H1 (cell line): ENCODE data around the gene GMCL1. TPM values are rescaled to one million over a fixed set of nuclear protein-coding genes. Genes with fewer than 3 reads are reported as not detected.
A peak's percentile ranks its signal among the peaks of the same experiment; 100 is the strongest.

Experiments
- CTCF ChIA-PET: fragments of 300-600 bp; sonication (Branson Sonifier 250); formaldehyde crosslinking; loops from one replicate; lab custom pipeline; 2021; ENCODE audit not compliant: partially characterized antibody; lab: Charles Lee
- POLR2A ChIA-PET: fragments of 300-600 bp; sonication (Branson Sonifier 250); formaldehyde crosslinking; loops from one replicate; lab custom pipeline; 2021; ENCODE audit warnings: inconsistent platforms; ENCODE audit not compliant: partially characterized antibody; lab: Charles Lee
- DNase-seq, 2 experiments: peaks; one replicate each; pipeline versions ENCODE4 v3.0.0 to v3.0.0-alpha.2; 2010 to 2022; ENCODE audit warnings: low spot score in 2 of 2, low read depth in 1 of 2, mixed read lengths in 1 of 2
- FAIRE-seq: peaks from 2 replicates; lab custom pipeline; 2011; peaks lifted over from hg19 to GRCh38; lab: Jason Lieb, UNC
- H2AFZ ChIP-seq: 2 replicates; pipeline ENCODE4 v1.8.1; 2012; ENCODE audit warnings: low read length, inconsistent platforms
- H2AK5ac ChIP-seq: 2 replicates; pipeline ENCODE4 v1.6.1; 2013; ENCODE audit warnings: low read depth, low read length
- H2BK120ac ChIP-seq: replicated peaks from 2 replicates; pipeline ENCODE3; 2013; ENCODE audit warnings: low read depth, low read length, inconsistent platforms
- H2BK12ac ChIP-seq: 2 replicates; pipeline ENCODE4 v1.6.1; 2013; ENCODE audit warnings: low read depth, low read length
- H2BK15ac ChIP-seq: 2 replicates; pipeline ENCODE4 v1.6.1; 2013; ENCODE audit warnings: low read length
- H2BK20ac ChIP-seq: 2 replicates; pipeline ENCODE4 v1.6.1; 2013; ENCODE audit warnings: low read length
- H2BK5ac ChIP-seq: 2 replicates; pipeline ENCODE4 v1.6.1; 2013; ENCODE audit warnings: low read depth, low read length
- H3K14ac ChIP-seq: 2 replicates; pipeline ENCODE4 v1.6.1; 2013; ENCODE audit warnings: inconsistent platforms; ENCODE audit not compliant: insufficient read length
- H3K18ac ChIP-seq: 2 replicates; pipeline ENCODE4 v1.6.1; 2013; ENCODE audit warnings: low read length; ENCODE audit errors: extremely low read depth
- H3K23ac ChIP-seq: 2 replicates; pipeline ENCODE4 v1.6.1; 2013; ENCODE audit warnings: inconsistent platforms; ENCODE audit not compliant: insufficient read length
- H3K23me2 ChIP-seq: 2 replicates; pipeline ENCODE4 v1.6.1; 2013; ENCODE audit warnings: low read depth, low read length
- H3K27ac ChIP-seq: 2 replicates; pipeline ENCODE4 v1.6.1; 2011; ENCODE audit warnings: low read depth, low read length, inconsistent platforms
- H3K27me3 ChIP-seq, 4 experiments: replicated peaks in 1 of 4; 1 replicate in 1 of 4; 2 replicates in 3 of 4; pipeline versions ENCODE4 v1.6.1 to v1.8.1; 2011 to 2013; ENCODE audit warnings: low read length in 3 of 4, mild to moderate bottlenecking in 3 of 4, inconsistent platforms in 2 of 4, mixed read lengths in 2 of 4, moderate library complexity in 1 of 4; ENCODE audit not compliant: control insufficient read depth in 3 of 4, insufficient read depth in 3 of 4; ENCODE audit errors: extremely low read depth in 1 of 4
- H3K36me3 ChIP-seq, 4 experiments: 2 replicates each; pipeline versions ENCODE4 v1.6.1 to v1.8.1; 2011 to 2013; ENCODE audit warnings: mild to moderate bottlenecking in 4 of 4, low read length in 3 of 4, moderate library complexity in 2 of 4, control low read depth in 1 of 4, inconsistent platforms in 1 of 4; ENCODE audit not compliant: insufficient read depth in 4 of 4, control insufficient read depth in 2 of 4
- H3K4ac ChIP-seq: replicated peaks from 2 replicates; pipeline ENCODE3; 2013; ENCODE audit warnings: low read length, low read depth, mixed read lengths, inconsistent platforms; ENCODE audit not compliant: insufficient read length
- H3K4me1 ChIP-seq, 4 experiments: replicated peaks in 1 of 4; 1 replicate in 1 of 4; 2 replicates in 3 of 4; pipeline versions ENCODE4 v1.6.1 to v1.8.1; 2011 to 2013; ENCODE audit warnings: low read length in 3 of 4, inconsistent platforms in 2 of 4, mixed read lengths in 1 of 4; ENCODE audit not compliant: insufficient read depth in 4 of 4, control insufficient read depth in 3 of 4
- H3K4me2 ChIP-seq, 2 experiments: 2 replicates each; pipeline versions ENCODE4 v1.6.1 to v1.8.1; 2011 to 2013; ENCODE audit warnings: low read depth in 2 of 2, low read length in 2 of 2, control low read depth in 1 of 2, inconsistent platforms in 1 of 2, mild to moderate bottlenecking in 1 of 2; ENCODE audit not compliant: insufficient read depth in 1 of 2
- H3K4me3 ChIP-seq, 4 experiments: fragments of 200-600, 300-600 bp in 1 of 4; sonication (generic), shearing (Covaris generic), sonication (Bioruptor Twin) in 1 of 4; 2 replicates each; pipeline versions ENCODE4 v1.5.1 to v1.8.1; 2011 to 2016; ENCODE audit warnings: low read length in 4 of 4, low read depth in 3 of 4, control low read depth in 2 of 4, inconsistent platforms in 2 of 4, mild to moderate bottlenecking in 2 of 4, mixed read lengths in 1 of 4, moderate library complexity in 1 of 4; ENCODE audit not compliant: insufficient read depth in 2 of 4; ENCODE audit errors: extremely low read depth in 1 of 4
- H3K56ac ChIP-seq: replicated peaks from 2 replicates; pipeline ENCODE3; 2013; ENCODE audit warnings: low read depth, mild to moderate bottlenecking, mixed read lengths, low read length, inconsistent platforms; ENCODE audit not compliant: insufficient read length
- H3K79me1 ChIP-seq: 2 replicates; pipeline ENCODE4 v1.6.1; 2013; ENCODE audit warnings: low read depth, low read length, control low read depth
- H3K79me2 ChIP-seq, 2 experiments: 2 replicates each; pipeline versions ENCODE4 v1.6.1 to v1.8.1; 2012 to 2013; ENCODE audit warnings: low read length in 2 of 2, mild to moderate bottlenecking in 2 of 2, inconsistent platforms in 1 of 2; ENCODE audit not compliant: insufficient read depth in 2 of 2, control insufficient read depth in 1 of 2
- H3K9ac ChIP-seq, 4 experiments: replicated peaks in 1 of 4; 1 replicate in 1 of 4; 2 replicates in 3 of 4; pipeline versions ENCODE4 v1.6.1 to v1.8.1; 2011 to 2013; ENCODE audit warnings: low read depth in 3 of 4, low read length in 3 of 4, control low read depth in 2 of 4, mild to moderate bottlenecking in 2 of 4, moderate library complexity in 2 of 4, inconsistent platforms in 1 of 4; ENCODE audit errors: extremely low read depth in 1 of 4
- H3K9me3 ChIP-seq, 2 experiments: 2 replicates each; pipeline versions ENCODE4 v1.6.1 to v1.8.1; 2012 to 2013; ENCODE audit warnings: mild to moderate bottlenecking in 2 of 2, moderate library complexity in 2 of 2, control low read depth in 1 of 2, inconsistent platforms in 1 of 2, low read depth in 1 of 2, low read length in 1 of 2, mixed read lengths in 1 of 2; ENCODE audit not compliant: insufficient read depth in 2 of 2
- H4K20me1 ChIP-seq, 2 experiments: replicated peaks in 1 of 2; 2 replicates each; pipeline versions ENCODE3 to v1.8.1; 2011 to 2013; ENCODE audit warnings: inconsistent platforms in 2 of 2, low read length in 2 of 2, mild to moderate bottlenecking in 1 of 2; ENCODE audit not compliant: insufficient read depth in 2 of 2, control insufficient read depth in 1 of 2
- H4K5ac ChIP-seq: 2 replicates; pipeline ENCODE4 v1.6.1; 2013; ENCODE audit warnings: low read length, low read depth, mixed read lengths, inconsistent platforms; ENCODE audit not compliant: insufficient read length
- H4K8ac ChIP-seq: 2 replicates; pipeline ENCODE4 v1.8.0; 2013; ENCODE audit warnings: mild to moderate bottlenecking, moderate library complexity, low read length, inconsistent platforms; ENCODE audit not compliant: insufficient read depth; ENCODE audit errors: extremely low read depth
- H4K91ac ChIP-seq: replicated peaks from 2 replicates; pipeline ENCODE3; 2013; ENCODE audit warnings: low read length, mixed read lengths, inconsistent platforms; ENCODE audit not compliant: insufficient read length
- ATF2 ChIP-seq: IDR thresholded peaks from 2 replicates; pipeline ENCODE4 v1.6.1; 2012; ENCODE audit warnings: low read length, inconsistent platforms
- CBX8 ChIP-seq: fragments of 300-800, 300-1000 bp; sonication (generic); IDR thresholded peaks from 2 replicates; pipeline ENCODE4 v1.7.1; 2016; ENCODE audit warnings: low read depth, low read length, borderline replicate concordance
- CHD1 ChIP-seq: IDR thresholded peaks from 2 replicates; pipeline ENCODE4 v1.6.1; 2012; ENCODE audit warnings: low read depth, low read length, improper control_type of control experiment
- CHD2 ChIP-seq: IDR thresholded peaks from 2 replicates; pipeline ENCODE4 v1.6.1; 2012; ENCODE audit warnings: low read length, improper control_type of control experiment
- E2F6 ChIP-seq: IDR thresholded peaks from 2 replicates; pipeline ENCODE4 v1.6.1; 2012; ENCODE audit warnings: inconsistent platforms
- NRF1 ChIP-seq: IDR thresholded peaks from 2 replicates; pipeline ENCODE4 v1.6.1; 2011; ENCODE audit warnings: mild to moderate bottlenecking, low read depth, low read length, improper control_type of control experiment
- SP2 ChIP-seq: IDR thresholded peaks from 2 replicates; pipeline ENCODE4 v1.6.1; 2012; ENCODE audit warnings: mild to moderate bottlenecking, low read length, inconsistent platforms
- YY1 ChIP-seq: IDR thresholded peaks from 2 replicates; pipeline ENCODE4 v1.6.1; 2011; ENCODE audit warnings: low read depth, mild to moderate bottlenecking, low read length
- WGBS, 2 experiments: shearing (Covaris generic) in 1 of 2; methylation state at CpG; one replicate each; pipeline versions ENCODE4 v1.1.6 to v1.1.7; 2013 to 2015; ENCODE audit warnings: low lambda C conversion rate in 2 of 2, mixed read lengths in 2 of 2, inconsistent platforms in 1 of 2, low coverage in 1 of 2, missing lambda C conversion rate in 1 of 2; ENCODE audit not compliant: insufficient replicate concordance in 2 of 2, insufficient coverage in 1 of 2, insufficient read length in 1 of 2; ENCODE audit errors: extremely low coverage in 1 of 2, missing lambda C conversion rate in 1 of 2; 5-methylcytosine and 5-hydroxymethylcytosine counted together
- polyA plus RNA-seq, 7 experiments: library from polyadenylated mRNA; depleted of rRNA in 3 of 7; stranded (reverse) in 5 of 7; unstranded in 2 of 7; fragments of >200 nt in 5 of 7; fragments of 200-250 nt in 2 of 7; gene quantifications; 1 replicate in 5 of 7; 2 replicates in 1 of 7; 4 replicates in 1 of 7; pipeline versions ENCODE4 v1.2.1 to v1.2.3, GENCODE V29; 2011 to 2013; ENCODE audit warnings: missing spikeins in 2 of 7, mixed read lengths in 2 of 7
- total RNA-seq: library from RNA; stranded (reverse); fragmentation: NEBNext Ultra II Directional; extraction: Animal tissue kit (Norgen Biotek cat#: 25700); gene quantifications from 2 replicates; pipeline ENCODE4 v1.2.1, GENCODE V29; 2021
- TF ChIP-seq, protein P1 (sequence below): IDR thresholded peaks from 2 replicates; pipeline ENCODE4 v1.6.1; 2011; ENCODE audit warnings: low read length, improper control_type of control experiment

Gene GMCL1
- total and polyA plus RNA-seq, 2 of the 8 experiments (the other 6 are each of a cell fraction or from before 2014, with no cell fraction given): 6.5 to 21.9 TPM

DNA sequence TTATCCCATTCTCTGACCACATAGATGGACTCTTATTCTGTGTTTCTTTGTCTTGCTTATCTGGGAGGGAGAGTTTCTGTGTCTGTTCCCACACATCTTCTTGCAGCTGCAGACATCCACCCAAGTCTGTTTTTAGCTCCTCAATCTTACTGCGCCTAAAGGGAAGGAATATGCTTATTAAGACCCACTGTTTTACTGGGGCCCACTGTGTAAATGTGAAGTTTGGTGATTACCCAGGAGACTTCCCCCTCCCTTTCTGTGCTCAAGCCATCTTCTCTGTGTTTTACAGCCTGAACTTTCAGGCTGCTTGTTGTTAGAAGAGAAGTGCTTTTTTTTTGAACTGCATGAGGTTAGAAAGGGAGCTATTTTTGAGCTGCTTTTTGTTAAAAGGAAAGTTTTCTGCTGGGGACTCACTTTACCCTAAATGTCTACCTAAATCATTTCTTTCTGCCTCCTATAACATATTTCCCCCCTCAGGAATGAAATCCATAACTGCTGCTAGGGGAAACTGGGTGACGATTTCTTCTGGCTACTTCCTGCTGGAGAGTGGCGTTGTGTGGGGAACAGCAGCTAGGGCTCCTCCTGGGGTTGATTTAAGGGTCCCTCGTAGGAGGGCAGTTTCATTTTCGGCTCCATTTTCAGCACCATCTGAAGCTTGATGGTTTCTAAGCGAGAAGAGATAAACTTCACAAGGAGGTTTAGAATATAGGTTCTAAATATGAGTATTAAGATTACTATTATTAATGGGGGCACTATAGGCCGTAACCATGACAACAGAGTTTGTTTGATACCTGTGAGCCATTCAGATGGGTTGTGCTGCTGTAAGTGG lies 39.5 kb upstream of the GMCL1 start:
- H3K9ac ChIP-seq: no peak overlapping the region
- FAIRE-seq: no peak
- TF ChIP-seq ATF2 (no peak), YY1 (no peak), CBX8 (no peak), NRF1 (no peak), E2F6 (no peak), CHD1 (no peak), CHD2 (no peak), SP2 (no peak)
- TF ChIP-seq, protein P1, sequence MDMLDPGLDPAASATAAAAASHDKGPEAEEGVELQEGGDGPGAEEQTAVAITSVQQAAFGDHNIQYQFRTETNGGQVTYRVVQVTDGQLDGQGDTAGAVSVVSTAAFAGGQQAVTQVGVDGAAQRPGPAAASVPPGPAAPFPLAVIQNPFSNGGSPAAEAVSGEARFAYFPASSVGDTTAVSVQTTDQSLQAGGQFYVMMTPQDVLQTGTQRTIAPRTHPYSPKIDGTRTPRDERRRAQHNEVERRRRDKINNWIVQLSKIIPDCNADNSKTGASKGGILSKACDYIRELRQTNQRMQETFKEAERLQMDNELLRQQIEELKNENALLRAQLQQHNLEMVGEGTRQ: no peak

More for the DNA sequence above, 39.5 kb upstream of the GMCL1 start:
- H3K27ac ChIP-seq: no peak overlapping the region
- peak overlapping the region; percentile 53; the same call in 1 of the 2 replicates for H3K18ac ChIP-seq
- no peaks in the 10 kb centered on the region for H4K20me1 ChIP-seq
- H2BK15ac ChIP-seq: no peak overlapping the region
- H3K4me3 ChIP-seq: no peak overlapping the region
- no peaks in the 10 kb centered on the region for H3K79me2 ChIP-seq
- peaks cover 0 to 13% (median 5%) of the 10 kb centered on the region in 4 experiments; a peak in 3 of 7 replicates for H3K4me1 ChIP-seq
- H4K8ac ChIP-seq: no peak overlapping the region
- no peaks in the 10 kb centered on the region for H3K79me1 ChIP-seq
- no peak overlapping the region for H2AFZ ChIP-seq
- H4K5ac ChIP-seq: no peak overlapping the region
- H3K14ac ChIP-seq: no peak overlapping the region
- H4K91ac ChIP-seq: no peak overlapping the region
- 75% methylated on average over 7 of the region's 7 CpGs; no CpG with 5 or more reads in 1 of the 2 experiments for WGBS, 2 experiments
- H3K36me3 ChIP-seq: no peaks in the 10 kb centered on the region
- H2BK20ac ChIP-seq: no peak overlapping the region
- H3K27me3 ChIP-seq: no peaks in the 10 kb centered on the region
- no peak overlapping the region for H2AK5ac ChIP-seq
- CTCF ChIA-PET: interaction anchor here (0.8 to 2.6 kb wide), 12 partner anchors 10 to 225 kb away, joined by 3 to 21 read pairs (median 3); no protein-coding TSS in a partner anchor
- no peak overlapping the region for H2BK5ac ChIP-seq
- H3K23me2 ChIP-seq: no peaks in the 10 kb centered on the region
- no peaks in the 10 kb centered on the region for H3K9me3 ChIP-seq
- POLR2A ChIA-PET: interaction anchor here (0.6 to 2.2 kb wide), 4 partner anchors 10 to 35 kb away, joined by 3 to 9 read pairs (median 4); no protein-coding TSS in a partner anchor
- H3K23ac ChIP-seq: no peak overlapping the region
- H2BK120ac ChIP-seq: no peak overlapping the region
- no peak overlapping the region for H3K4ac ChIP-seq
- H3K4me2 ChIP-seq: no peak overlapping the region
- H3K56ac ChIP-seq: no peak overlapping the region
- peak overlapping the region; percentile 42; the same call in 1 of the 2 replicates for H2BK12ac ChIP-seq
- DNase-seq: no peak
